HAP-1 (cell line): ENCODE data around the gene CYP4F12.
A peak's percentile ranks its signal among the peaks of the same experiment; 100 is the strongest.

ENCODE experiments used
- DNase-seq, 2 experiments: peaks; one replicate each; pipeline ENCODE4 v3.0.0-alpha.2; 2016 to 2020; ENCODE audit warnings: low spot score in 2 of 2
- H3K27me3 ChIP-seq: fragments of 250-450 bp; sonication (Bioruptor Pico); 2 replicates; pipeline ENCODE4 v1.5.1; 2020; ENCODE audit warnings: low read depth, mild to moderate bottlenecking, moderate library complexity
- H3K36me3 ChIP-seq: fragments of 250-450 bp; sonication (Bioruptor Pico); replicated peaks from 2 replicates; pipeline ENCODE4 v1.5.1; 2020; ENCODE audit warnings: mild to moderate bottlenecking
- H3K4me1 ChIP-seq: fragments of 250-450 bp; sonication (Bioruptor Pico); 2 replicates; pipeline ENCODE4 v1.5.1; 2020; ENCODE audit warnings: mild to moderate bottlenecking
- H3K4me3 ChIP-seq: fragments of 250-450 bp; sonication (Bioruptor Pico); 2 replicates; pipeline ENCODE4 v1.5.1; 2020; ENCODE audit warnings: mild to moderate bottlenecking, moderate library complexity
- H3K9me3 ChIP-seq: fragments of 250-450 bp; sonication (Bioruptor Pico); 2 replicates; pipeline ENCODE4 v1.5.1; 2020; ENCODE audit warnings: mild to moderate bottlenecking, moderate library complexity
- in situ Hi-C: fragments of 300-500 bp; cut with MboI; formaldehyde crosslinking; loops from 3 replicates; pipeline ENCODE4 v1.14.3; 2020; ENCODE audit warnings: low sequenced_read_pairs, inconsistent platforms, mixed read lengths

The CYP4F12 gene

GRCh38 chr19:15702534-15702930, 29.6 kb downstream of the CYP4F12 start:
- DNase-seq = peak; percentile 11 to 71

GRCh38 chr19:15714638-15715037, 41.8 kb downstream of the CYP4F12 start:
- DNase-seq = no peak
- Histone ChIP-seq H3K27me3 (no peaks in the 10 kb centered on the region), H3K9me3 (no peaks in the 10 kb centered on the region), H3K4me1 (no peaks in the 10 kb centered on the region), H3K4me3 (no peak overlapping the region), H3K36me3 (no peaks in the 10 kb centered on the region)
- in situ Hi-C loops = no loop called here

More at GRCh38 chr19:15702534-15702930, 29.6 kb downstream of the CYP4F12 start:
- H3K4me3 ChIP-seq = no peak overlapping the region
- in situ Hi-C loops = no loop called here
- H3K27me3 ChIP-seq = no peaks in the 10 kb centered on the region
- no peaks in the 10 kb centered on the region for H3K36me3 ChIP-seq
- H3K4me1 ChIP-seq = no peaks in the 10 kb centered on the region
- no peaks in the 10 kb centered on the region for H3K9me3 ChIP-seq

GRCh38 chr19:15715642-15716041, 42.8 kb downstream of the CYP4F12 start:
- in situ Hi-C loops = no loop called here
- no peaks in the 10 kb centered on the region for H3K4me1 ChIP-seq
- no peak for DNase-seq
- no peaks in the 10 kb centered on the region for H3K36me3 ChIP-seq
- no peaks in the 10 kb centered on the region for H3K9me3 ChIP-seq
- H3K27me3 ChIP-seq = no peaks in the 10 kb centered on the region
- no peak overlapping the region for H3K4me3 ChIP-seq

- in situ Hi-C loops = no loop called here
- Histone ChIP-seq H3K36me3 (no peaks in the 10 kb centered on the region), H3K27me3 (no peaks in the 10 kb centered on the region), H3K4me3 (no peak overlapping the region), H3K4me1 (no peaks in the 10 kb centered on the region), H3K9me3 (no peaks in the 10 kb centered on the region)
- no peak for DNase-seq
Observed at GRCh38 chr19:15717809-15718208, 44.9 kb downstream of the CYP4F12 start.

DNA sequence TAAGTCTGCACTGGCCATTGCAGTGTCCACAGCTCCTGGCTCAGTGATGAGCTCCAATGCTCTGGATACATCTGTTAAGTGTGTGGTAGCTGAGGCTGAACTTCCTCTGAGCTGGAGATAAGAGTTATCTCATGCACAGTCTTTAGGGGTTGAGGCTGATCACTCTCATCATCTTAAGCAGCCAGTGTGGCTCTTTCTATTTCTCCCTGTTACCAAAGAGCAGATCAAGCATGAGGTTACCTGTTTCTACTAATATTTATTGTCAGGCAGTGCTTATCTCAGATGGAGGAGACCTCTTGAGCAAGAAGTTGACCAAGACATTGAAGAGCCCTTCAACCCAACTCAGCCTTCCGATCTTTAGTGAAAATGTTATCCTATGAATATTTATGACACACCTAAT, 48.4 kb downstream of the CYP4F12 start:
- Histone ChIP-seq H3K4me1 (no peaks in the 10 kb centered on the region), H3K27me3 (no peaks in the 10 kb centered on the region), H3K36me3 (no peaks in the 10 kb centered on the region), H3K9me3 (no peaks in the 10 kb centered on the region), H3K4me3 (no peak overlapping the region)
- in situ Hi-C loops = no loop called here
- no peak for DNase-seq

DNA sequence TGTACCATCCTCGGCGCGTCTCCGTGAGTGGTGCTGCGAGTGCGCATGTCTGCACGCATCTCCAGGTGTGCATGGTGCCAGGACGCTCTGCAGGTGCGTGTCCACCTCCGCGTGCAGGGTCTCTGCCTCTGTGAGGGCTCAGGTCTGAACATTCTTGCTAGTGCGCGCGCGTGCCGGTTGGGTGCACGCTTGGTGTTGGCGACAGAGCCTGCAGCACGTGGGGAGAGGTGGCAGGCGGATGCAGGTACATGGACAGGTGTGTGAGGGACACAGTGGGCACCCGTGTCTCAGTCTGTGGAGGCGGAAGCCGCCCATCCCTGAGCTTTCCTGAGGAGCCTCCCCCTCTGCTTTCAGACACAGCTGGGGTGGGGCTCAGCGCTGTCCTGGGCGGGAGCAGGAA, 50.1 kb downstream of the CYP4F12 start:
- in situ Hi-C loops = no loop called here
- Histone ChIP-seq H3K4me1 (no peaks in the 10 kb centered on the region), H3K36me3 (no peaks in the 10 kb centered on the region), H3K4me3 (no peak overlapping the region), H3K27me3 (no peaks in the 10 kb centered on the region), H3K9me3 (no peaks in the 10 kb centered on the region)
- no peak for DNase-seq

GRCh38 chr19:15727724-15728123, 54.8 kb downstream of the CYP4F12 start, which contains the start of gene OR10H2:
Gene OR10H2 (plus strand): TSS chr19:15728024. CDS start chr19:15728044, 20 bp downstream.
- no peak for DNase-seq
- in situ Hi-C loops = no loop called here
- Histone ChIP-seq H3K9me3 (no peaks in the 10 kb centered on the region), H3K4me1 (no peaks in the 10 kb centered on the region), H3K27me3 (no peaks in the 10 kb centered on the region), H3K36me3 (no peaks in the 10 kb centered on the region), H3K4me3 (no peak within 1 kb of the TSS)

GRCh38 chr19:15730538-15730937, 57.7 kb downstream of the CYP4F12 start:
- H3K4me1 ChIP-seq = no peaks in the 10 kb centered on the region
- H3K9me3 ChIP-seq = no peaks in the 10 kb centered on the region
- H3K36me3 ChIP-seq = no peaks in the 10 kb centered on the region
- no peaks in the 10 kb centered on the region; the same call in 1 of the 2 replicates for H3K27me3 ChIP-seq
- no peak overlapping the region for H3K4me3 ChIP-seq
- in situ Hi-C loops = no loop called here
- DNase-seq = no peak

DNA sequence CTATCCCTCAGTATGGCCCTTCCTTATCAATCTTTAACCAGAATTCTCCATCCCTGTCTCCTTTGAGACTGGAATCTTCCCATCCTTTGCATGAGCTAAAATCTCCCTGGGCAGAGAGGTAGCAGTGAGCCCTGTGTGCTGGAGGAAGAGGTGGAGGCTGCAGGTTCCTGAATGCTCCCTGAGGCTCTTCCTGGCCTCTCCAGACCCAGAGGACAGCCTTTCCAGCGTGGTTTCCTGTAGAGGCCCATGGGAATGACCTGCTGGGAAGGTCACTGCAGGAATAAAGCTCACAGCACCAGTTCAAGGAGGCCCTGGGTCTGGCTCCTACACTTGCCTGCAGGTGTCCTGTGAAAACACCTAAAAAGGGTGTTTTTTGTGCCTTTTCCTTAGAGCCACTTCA, 59.5 kb downstream of the CYP4F12 start:
- DNase-seq = no peak
- Histone ChIP-seq H3K9me3 (no peaks in the 10 kb centered on the region), H3K36me3 (no peaks in the 10 kb centered on the region), H3K4me1 (no peaks in the 10 kb centered on the region), H3K27me3 (no peaks in the 10 kb centered on the region; the same call in 1 of the 2 replicates), H3K4me3 (no peak overlapping the region)
- in situ Hi-C loops = no loop called here

DNA sequence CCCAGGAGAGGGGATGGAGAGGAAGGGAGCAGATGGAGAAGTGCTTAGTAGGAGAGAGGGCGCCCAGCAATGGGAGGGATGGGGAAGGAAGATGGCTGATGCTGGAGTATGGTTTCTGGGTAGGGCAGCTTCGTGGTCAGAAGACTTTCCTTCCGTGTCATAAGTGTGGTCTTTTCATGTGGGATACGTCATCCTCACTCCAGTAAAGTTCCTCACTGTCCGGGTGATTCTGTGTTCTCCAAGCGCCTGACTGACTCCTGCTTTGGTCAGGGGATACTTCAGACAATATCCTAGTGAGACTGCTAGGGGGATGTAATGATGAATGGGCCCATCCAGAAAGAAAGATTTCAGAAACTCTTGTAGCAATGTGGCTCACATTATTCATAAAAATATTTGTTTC, 61.0 kb downstream of the CYP4F12 start:
- H3K9me3 ChIP-seq = no peaks in the 10 kb centered on the region
- no peaks in the 10 kb centered on the region for H3K4me1 ChIP-seq
- no peak for DNase-seq
- H3K36me3 ChIP-seq = no peaks in the 10 kb centered on the region
- no peak overlapping the region for H3K4me3 ChIP-seq
- in situ Hi-C loops = no loop called here
- H3K27me3 ChIP-seq = no peaks in the 10 kb centered on the region; the same call in 1 of the 2 replicates

GRCh38 chr19:15737722-15738121, 64.8 kb downstream of the CYP4F12 start, which contains the start of gene OR10H3:
Gene OR10H3 (plus strand): TSS chr19:15737985. CDS start chr19:15741393, 3,408 bp downstream.
- no peaks in the 10 kb centered on the region; the same call in 1 of the 2 replicates for H3K27me3 ChIP-seq
- DNase-seq = no peak
- no peaks in the 10 kb centered on the region for H3K36me3 ChIP-seq
- in situ Hi-C loops = no loop called here
- no peak within 1 kb of the TSS for H3K4me3 ChIP-seq
- no peaks in the 10 kb centered on the region for H3K9me3 ChIP-seq
- H3K4me1 ChIP-seq = no peaks in the 10 kb centered on the region

- Histone ChIP-seq H3K27me3 (no peaks in the 10 kb centered on the region), H3K4me3 (no peak overlapping the region), H3K4me1 (no peaks in the 10 kb centered on the region), H3K36me3 (no peaks in the 10 kb centered on the region), H3K9me3 (no peaks in the 10 kb centered on the region)
- DNase-seq = no peak
- in situ Hi-C loops = no loop called here
Observed at GRCh38 chr19:15740785-15741184, 67.9 kb downstream of the CYP4F12 start.
